HEK293 (cell line): Measurements from ENCODE around the gene VRK3.

Source experiments
- CTCF ChIA-PET: fragments of 350-600 bp; formaldehyde crosslinking; extraction: SDS; loops from one replicate; lab custom pipeline; 2021; ENCODE audit warnings: antibody characterized with exemption; lab: Yijun Ruan, JAX
- POLR2A ChIA-PET: fragments of 300-600 bp; formaldehyde crosslinking; extraction: SDS; loops from one replicate; lab custom pipeline; 2020; ENCODE audit warnings: antibody characterized with exemption, inconsistent platforms; lab: Yijun Ruan, JAX
- H3K27ac ChIP-seq: fragments of 200-500 bp; sonication (Bioruptor generic); 2 replicates; pipeline ENCODE4 v1.5.1; 2014; ENCODE audit warnings: low read depth, low read length, control low read depth, inconsistent platforms; ENCODE audit errors: extremely low read depth
- H3K36me3 ChIP-seq, 2 experiments: fragments of 200-500 bp in 1 of 2; sonication (Bioruptor generic) in 1 of 2; 1 replicate in 1 of 2; 2 replicates in 1 of 2; pipeline ENCODE4 v1.5.1; 2014 to 2017; ENCODE audit warnings: inconsistent platforms in 2 of 2, low read length in 2 of 2; ENCODE audit not compliant: control insufficient read depth in 2 of 2, insufficient read depth in 1 of 2
- H3K4me1 ChIP-seq: fragments of 200-500 bp; sonication (Bioruptor generic); 2 replicates; pipeline ENCODE4 v1.5.1; 2014; ENCODE audit warnings: mild to moderate bottlenecking, low read length, inconsistent platforms; ENCODE audit not compliant: control insufficient read depth, insufficient read depth
- H3K4me3 ChIP-seq: 2 replicates; pipeline ENCODE4 v1.5.1; 2011; ENCODE audit warnings: low read depth, mild to moderate bottlenecking, control low read depth, low read length, moderate library complexity
- H3K9me3 ChIP-seq: fragments of 200-500 bp; sonication (Bioruptor generic); 2 replicates; pipeline ENCODE4 v1.5.1; 2014; ENCODE audit warnings: low read depth, low read length, inconsistent platforms; ENCODE audit not compliant: control insufficient read depth, insufficient read depth
- EGR2 ChIP-seq: fragments of 450-650 bp; formaldehyde crosslinking; IDR thresholded peaks from 2 replicates; pipeline ENCODE4 v1.5.1; 2016; ENCODE audit warnings: low read depth, missing biosample characterization, missing genetic modification characterization
- GLIS2 ChIP-seq: fragments of 450-650 bp; formaldehyde crosslinking; IDR thresholded peaks from 2 replicates; pipeline ENCODE4 v1.5.1; 2016; ENCODE audit warnings: missing biosample characterization, missing genetic modification characterization
- PRDM4 ChIP-seq: fragments of 450-650 bp; formaldehyde crosslinking; IDR thresholded peaks from 2 replicates; pipeline ENCODE4 v1.5.1; 2017; ENCODE audit warnings: missing biosample characterization, missing genetic modification characterization
- ZNF121 ChIP-seq: fragments of 450-650 bp; formaldehyde crosslinking; IDR thresholded peaks from 2 replicates; pipeline ENCODE4 v1.5.1; 2016; ENCODE audit warnings: missing biosample characterization, missing genetic modification characterization
- ZNF138 ChIP-seq: fragments of 450-650 bp; formaldehyde crosslinking; IDR thresholded peaks from 2 replicates; pipeline ENCODE4 v1.5.1; 2016; ENCODE audit warnings: missing biosample characterization, missing genetic modification characterization, borderline replicate concordance
- ZNF184 ChIP-seq: fragments of 450-650 bp; IDR thresholded peaks from 2 replicates; pipeline ENCODE4 v1.5.1; 2018; ENCODE audit warnings: missing biosample characterization, mild to moderate bottlenecking, missing genetic modification characterization
- ZNF214 ChIP-seq: fragments of 450-650 bp; formaldehyde crosslinking; IDR thresholded peaks from 2 replicates; pipeline ENCODE4 v1.5.1; 2017; ENCODE audit warnings: missing biosample characterization, mild to moderate bottlenecking, missing genetic modification characterization, borderline replicate concordance
- ZNF530 ChIP-seq: fragments of 450-650 bp; formaldehyde crosslinking; IDR thresholded peaks from 2 replicates; pipeline ENCODE4 v1.5.1; 2016; ENCODE audit warnings: low read depth, missing biosample characterization, missing genetic modification characterization
- ZNF555 ChIP-seq: fragments of 450-650 bp; formaldehyde crosslinking; conservative IDR thresholded peaks from 2 replicates; pipeline ENCODE4 v1.5.1; 2017; ENCODE audit warnings: missing biosample characterization, mild to moderate bottlenecking, missing genetic modification characterization, inconsistent platforms
- ZNF580 ChIP-seq: fragments of 450-650 bp; formaldehyde crosslinking; IDR thresholded peaks from 2 replicates; pipeline ENCODE4 v1.5.1; 2016; ENCODE audit warnings: missing biosample characterization, missing genetic modification characterization
- ZNF830 ChIP-seq: fragments of 450-650 bp; IDR thresholded peaks from 2 replicates; pipeline ENCODE4 v1.5.0; 2018; ENCODE audit warnings: missing biosample characterization, missing genetic modification characterization, low read depth, mild to moderate bottlenecking, moderate library complexity
- TF ChIP-seq, protein P1 (sequence below): fragments of 450-650 bp; formaldehyde crosslinking; conservative IDR thresholded peaks from 2 replicates; pipeline ENCODE4 v1.5.1; 2016; ENCODE audit warnings: low read depth, missing biosample characterization, missing genetic modification characterization
- TF ChIP-seq, protein P2 (sequence below): sonication (generic); formaldehyde crosslinking; IDR thresholded peaks from 2 replicates; pipeline ENCODE4 v1.8.1; 2022; ENCODE audit warnings: mild to moderate bottlenecking, moderate library complexity, missing genetic modification reagents
- TF ChIP-seq, protein P3 (sequence below): fragments of 450-650 bp; formaldehyde crosslinking; IDR thresholded peaks from 2 replicates; pipeline ENCODE4 v1.5.1; 2016; ENCODE audit warnings: missing biosample characterization, missing genetic modification characterization, borderline replicate concordance
- TF ChIP-seq, protein P4 (sequence below): fragments of 450-650 bp; formaldehyde crosslinking; IDR thresholded peaks from 2 replicates; pipeline ENCODE4 v1.5.1; 2016; ENCODE audit warnings: missing biosample characterization, missing genetic modification characterization

Gene VRK3

DNA sequence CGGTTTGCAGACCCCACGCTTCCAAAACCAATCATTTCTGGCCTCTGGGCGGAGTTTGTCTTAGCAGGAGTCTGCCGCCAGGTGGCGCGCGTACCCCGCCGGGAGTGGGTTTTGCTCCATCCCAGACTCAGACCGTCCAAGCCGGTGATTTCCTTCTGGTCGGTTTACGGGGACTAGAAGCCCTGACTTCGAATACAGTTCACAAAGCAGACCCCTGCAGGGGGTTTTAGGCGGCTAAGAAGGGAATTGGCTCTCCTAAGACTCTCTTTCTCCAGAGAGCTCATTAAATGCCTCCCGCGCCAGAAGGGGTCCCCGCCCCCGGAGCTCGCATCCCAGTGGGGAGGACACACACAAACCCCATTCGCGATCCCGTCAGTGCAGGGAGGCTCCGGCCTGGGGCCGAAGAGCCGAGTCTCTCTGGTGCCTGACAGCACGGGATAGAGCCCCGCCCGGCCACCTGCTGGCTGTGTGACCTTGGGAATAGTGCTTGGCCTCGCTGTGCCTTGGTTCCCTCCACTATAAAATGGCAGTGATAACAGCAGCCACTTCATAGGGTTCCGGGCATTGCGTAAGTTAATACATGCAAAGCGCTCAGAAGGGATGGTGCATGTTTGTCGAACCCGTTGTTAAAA lies 87.3 kb downstream of the VRK3 start (continued):
- TF ChIP-seq ZNF580 (tag by site-specific recombination) (no peak), ZNF138 (tag by site-specific recombination) (no peak), EGR2 (tag by site-specific recombination) (no peak), ZNF184 (no peak), ZNF214 (tag by site-specific recombination) (no peak), PRDM4 (tag by site-specific recombination) (no peak), GLIS2 (tag by site-specific recombination) (peak; percentile 54; the same call in 1 of the 2 replicates), ZNF555 (tag by site-specific recombination) (no peak), ZNF830 (tag by site-specific recombination) (no peak), ZNF530 (no peak)
- TF ChIP-seq, protein P1, sequence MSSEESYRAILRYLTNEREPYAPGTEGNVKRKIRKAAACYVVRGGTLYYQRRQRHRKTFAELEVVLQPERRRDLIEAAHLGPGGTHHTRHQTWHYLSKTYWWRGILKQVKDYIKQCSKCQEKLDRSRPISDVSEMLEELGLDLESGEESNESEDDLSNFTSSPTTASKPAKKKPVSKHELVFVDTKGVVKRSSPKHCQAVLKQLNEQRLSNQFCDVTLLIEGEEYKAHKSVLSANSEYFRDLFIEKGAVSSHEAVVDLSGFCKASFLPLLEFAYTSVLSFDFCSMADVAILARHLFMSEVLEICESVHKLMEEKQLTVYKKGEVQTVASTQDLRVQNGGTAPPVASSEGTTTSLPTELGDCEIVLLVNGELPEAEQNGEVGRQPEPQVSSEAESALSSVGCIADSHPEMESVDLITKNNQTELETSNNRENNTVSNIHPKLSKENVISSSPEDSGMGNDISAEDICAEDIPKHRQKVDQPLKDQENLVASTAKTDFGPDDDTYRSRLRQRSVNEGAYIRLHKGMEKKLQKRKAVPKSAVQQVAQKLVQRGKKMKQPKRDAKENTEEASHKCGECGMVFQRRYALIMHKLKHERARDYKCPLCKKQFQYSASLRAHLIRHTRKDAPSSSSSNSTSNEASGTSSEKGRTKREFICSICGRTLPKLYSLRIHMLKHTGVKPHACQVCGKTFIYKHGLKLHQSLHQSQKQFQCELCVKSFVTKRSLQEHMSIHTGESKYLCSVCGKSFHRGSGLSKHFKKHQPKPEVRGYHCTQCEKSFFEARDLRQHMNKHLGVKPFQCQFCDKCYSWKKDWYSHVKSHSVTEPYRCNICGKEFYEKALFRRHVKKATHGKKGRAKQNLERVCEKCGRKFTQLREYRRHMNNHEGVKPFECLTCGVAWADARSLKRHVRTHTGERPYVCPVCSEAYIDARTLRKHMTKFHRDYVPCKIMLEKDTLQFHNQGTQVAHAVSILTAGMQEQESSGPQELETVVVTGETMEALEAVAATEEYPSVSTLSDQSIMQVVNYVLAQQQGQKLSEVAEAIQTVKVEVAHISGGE (tag by site-specific recombination) = no peak
- TF ChIP-seq, protein P2, sequence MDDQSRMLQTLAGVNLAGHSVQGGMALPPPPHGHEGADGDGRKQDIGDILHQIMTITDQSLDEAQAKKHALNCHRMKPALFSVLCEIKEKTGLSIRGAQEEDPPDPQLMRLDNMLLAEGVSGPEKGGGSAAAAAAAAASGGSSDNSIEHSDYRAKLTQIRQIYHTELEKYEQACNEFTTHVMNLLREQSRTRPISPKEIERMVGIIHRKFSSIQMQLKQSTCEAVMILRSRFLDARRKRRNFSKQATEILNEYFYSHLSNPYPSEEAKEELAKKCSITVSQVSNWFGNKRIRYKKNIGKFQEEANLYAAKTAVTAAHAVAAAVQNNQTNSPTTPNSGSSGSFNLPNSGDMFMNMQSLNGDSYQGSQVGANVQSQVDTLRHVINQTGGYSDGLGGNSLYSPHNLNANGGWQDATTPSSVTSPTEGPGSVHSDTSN = no peak
- TF ChIP-seq, protein P3, sequence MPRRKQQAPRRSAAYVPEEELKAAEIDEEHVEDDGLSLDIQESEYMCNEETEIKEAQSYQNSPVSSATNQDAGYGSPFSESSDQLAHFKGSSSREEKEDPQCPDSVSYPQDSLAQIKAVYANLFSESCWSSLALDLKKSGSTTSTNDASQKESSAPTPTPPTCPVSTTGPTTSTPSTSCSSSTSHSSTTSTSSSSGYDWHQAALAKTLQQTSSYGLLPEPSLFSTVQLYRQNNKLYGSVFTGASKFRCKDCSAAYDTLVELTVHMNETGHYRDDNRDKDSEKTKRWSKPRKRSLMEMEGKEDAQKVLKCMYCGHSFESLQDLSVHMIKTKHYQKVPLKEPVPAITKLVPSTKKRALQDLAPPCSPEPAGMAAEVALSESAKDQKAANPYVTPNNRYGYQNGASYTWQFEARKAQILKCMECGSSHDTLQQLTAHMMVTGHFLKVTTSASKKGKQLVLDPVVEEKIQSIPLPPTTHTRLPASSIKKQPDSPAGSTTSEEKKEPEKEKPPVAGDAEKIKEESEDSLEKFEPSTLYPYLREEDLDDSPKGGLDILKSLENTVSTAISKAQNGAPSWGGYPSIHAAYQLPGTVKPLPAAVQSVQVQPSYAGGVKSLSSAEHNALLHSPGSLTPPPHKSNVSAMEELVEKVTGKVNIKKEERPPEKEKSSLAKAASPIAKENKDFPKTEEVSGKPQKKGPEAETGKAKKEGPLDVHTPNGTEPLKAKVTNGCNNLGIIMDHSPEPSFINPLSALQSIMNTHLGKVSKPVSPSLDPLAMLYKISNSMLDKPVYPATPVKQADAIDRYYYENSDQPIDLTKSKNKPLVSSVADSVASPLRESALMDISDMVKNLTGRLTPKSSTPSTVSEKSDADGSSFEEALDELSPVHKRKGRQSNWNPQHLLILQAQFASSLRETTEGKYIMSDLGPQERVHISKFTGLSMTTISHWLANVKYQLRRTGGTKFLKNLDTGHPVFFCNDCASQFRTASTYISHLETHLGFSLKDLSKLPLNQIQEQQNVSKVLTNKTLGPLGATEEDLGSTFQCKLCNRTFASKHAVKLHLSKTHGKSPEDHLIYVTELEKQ (tag by site-specific recombination) = no peak

- Histone ChIP-seq H3K36me3 (peaks cover 6 to 7% of the 10 kb centered on the region in 2 experiments; a peak in 2 of 3 replicates), H3K4me3 (no peak overlapping the region), H3K9me3 (no peaks in the 10 kb centered on the region), H3K27ac (no peak overlapping the region), H3K4me1 (peaks cover 3% of the 10 kb centered on the region; the same call in 1 of the 2 replicates)
- peak; percentile 81 for TF ChIP-seq ZNF121
- TF ChIP-seq, protein P4, sequence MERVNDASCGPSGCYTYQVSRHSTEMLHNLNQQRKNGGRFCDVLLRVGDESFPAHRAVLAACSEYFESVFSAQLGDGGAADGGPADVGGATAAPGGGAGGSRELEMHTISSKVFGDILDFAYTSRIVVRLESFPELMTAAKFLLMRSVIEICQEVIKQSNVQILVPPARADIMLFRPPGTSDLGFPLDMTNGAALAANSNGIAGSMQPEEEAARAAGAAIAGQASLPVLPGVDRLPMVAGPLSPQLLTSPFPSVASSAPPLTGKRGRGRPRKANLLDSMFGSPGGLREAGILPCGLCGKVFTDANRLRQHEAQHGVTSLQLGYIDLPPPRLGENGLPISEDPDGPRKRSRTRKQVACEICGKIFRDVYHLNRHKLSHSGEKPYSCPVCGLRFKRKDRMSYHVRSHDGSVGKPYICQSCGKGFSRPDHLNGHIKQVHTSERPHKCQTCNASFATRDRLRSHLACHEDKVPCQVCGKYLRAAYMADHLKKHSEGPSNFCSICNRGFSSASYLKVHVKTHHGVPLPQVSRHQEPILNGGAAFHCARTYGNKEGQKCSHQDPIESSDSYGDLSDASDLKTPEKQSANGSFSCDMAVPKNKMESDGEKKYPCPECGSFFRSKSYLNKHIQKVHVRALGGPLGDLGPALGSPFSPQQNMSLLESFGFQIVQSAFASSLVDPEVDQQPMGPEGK (tag by site-specific recombination) = no peak
- POLR2A ChIA-PET = no interaction called here
- CTCF ChIA-PET = interaction anchor here (1.2 to 7.6 kb wide), 6 partner anchors 17 to 111 kb away, joined by 4 to 100 read pairs (median 14); no protein-coding TSS in a partner anchor
Measured at GRCh38 chr19:49936549-49936948, 88.6 kb downstream of the VRK3 start.
